Vagina (tissue), 2 donors: ENCODE measurements around the gene TNFRSF21. TPM values are rescaled to one million over a fixed set of nuclear protein-coding genes. Genes with fewer than 3 reads are reported as not detected.

Experiments
- DNase-seq, 2 donors: peaks; one replicate each; pipeline ENCODE4 v3.0.0-alpha.2; 2017; ENCODE audit errors: extremely low spot score in 2 of 2
- H3K27ac ChIP-seq: fragments of 200-600 bp; sonication (generic); one replicate; pipeline ENCODE4 v1.5.1; 2019
- H3K27me3 ChIP-seq: fragments of 200-600 bp; sonication (generic); one replicate; pipeline ENCODE4 v1.5.1; 2019
- H3K36me3 ChIP-seq, 2 donors: fragments of 200-600 bp; sonication (generic); one replicate each; pipeline ENCODE4 v1.5.1; 2017 to 2019
- H3K4me1 ChIP-seq: fragments of 200-600 bp; sonication (generic); one replicate; pipeline ENCODE4 v1.5.1; 2019
- H3K4me3 ChIP-seq, 2 donors: fragments of 200-600 bp; sonication (generic); 1 replicate in 1 of 2; 2 replicates in 1 of 2; pipeline ENCODE4 v1.5.1; 2016 to 2019
- H3K9me3 ChIP-seq: fragments of 200-600 bp; sonication (generic); one replicate; pipeline ENCODE4 v1.5.1; 2019
- POLR2A ChIP-seq, 2 donors: fragments of 450-650 bp; IDR thresholded peaks; one replicate each; pipeline ENCODE4 v1.6.1; 2017; ENCODE audit warnings: antibody characterized with exemption in 2 of 2, mild to moderate bottlenecking in 2 of 2, moderate library complexity in 2 of 2
- POLR2AphosphoS5 ChIP-seq, 2 donors: sonication (generic); formaldehyde crosslinking; IDR thresholded peaks; one replicate each; pipeline ENCODE4 v1.9.0; 2017; ENCODE audit warnings: antibody characterized with exemption in 2 of 2, mild to moderate bottlenecking in 2 of 2, low read depth in 1 of 2; ENCODE audit not compliant: insufficient read depth in 1 of 2
- intact Hi-C: fragments of 100-400 bp; cut with DNase I; formaldehyde crosslinking; loops from one replicate; pipeline ENCODE4 v1.15.1; 2023
- total RNA-seq: library from RNA; depleted of rRNA; stranded (reverse); fragments of >200 nt; gene quantifications from one replicate; pipeline ENCODE4 v1.2.3, GENCODE V29; 2016
- TF ChIP-seq, protein P1 (sequence below), 3 experiments: fragments of 450-650 bp in 2 of 3; fragments of 200-600 bp in 1 of 3; sonication (generic) in 1 of 3; IDR thresholded peaks; one replicate each; pipeline ENCODE4 v1.5.1; 2017 to 2019; ENCODE audit warnings: antibody characterized with exemption in 3 of 3, mild to moderate bottlenecking in 2 of 3, moderate library complexity in 2 of 3

TNFRSF21 gene
- total RNA-seq, 1 donor from 2014 or later, result 30.4 TPM

DNA sequence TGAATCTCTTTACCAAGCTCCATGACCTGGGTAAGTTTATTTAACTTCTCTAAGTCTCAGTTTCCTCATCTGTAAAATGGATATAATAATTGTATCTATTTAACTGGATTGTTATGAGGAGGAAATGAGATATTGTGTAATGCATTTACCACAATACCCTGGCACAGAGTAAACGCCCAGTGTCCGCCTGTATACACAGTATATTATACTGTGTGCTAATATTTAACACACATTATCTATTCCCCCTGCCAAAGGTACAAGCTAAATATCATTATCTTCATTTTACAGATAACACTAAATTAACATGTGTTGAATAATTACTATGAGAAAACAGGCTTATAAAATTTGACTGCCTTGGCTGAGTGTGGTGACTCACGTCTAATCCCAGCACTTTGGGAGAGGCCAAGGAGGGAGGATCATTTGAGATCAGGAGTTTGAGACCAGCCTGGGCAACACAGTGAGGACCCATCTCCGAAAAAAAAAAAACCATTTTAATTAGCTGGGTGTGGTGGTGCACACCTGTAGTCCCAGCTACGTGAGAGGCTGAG lies 38.7 kb upstream of the TNFRSF21 start:
- H3K27me3 ChIP-seq, result no peaks in the 10 kb centered on the region
- TF ChIP-seq POLR2AphosphoS5 (IDR thresholded peaks at IDR 0.05; ENCODE audit: insufficient read depth in 1 of 2, low read depth in 1 of 2) (no peak), POLR2A (IDR thresholded peaks at IDR 0.05) (no peak)
- TF ChIP-seq, protein P1, sequence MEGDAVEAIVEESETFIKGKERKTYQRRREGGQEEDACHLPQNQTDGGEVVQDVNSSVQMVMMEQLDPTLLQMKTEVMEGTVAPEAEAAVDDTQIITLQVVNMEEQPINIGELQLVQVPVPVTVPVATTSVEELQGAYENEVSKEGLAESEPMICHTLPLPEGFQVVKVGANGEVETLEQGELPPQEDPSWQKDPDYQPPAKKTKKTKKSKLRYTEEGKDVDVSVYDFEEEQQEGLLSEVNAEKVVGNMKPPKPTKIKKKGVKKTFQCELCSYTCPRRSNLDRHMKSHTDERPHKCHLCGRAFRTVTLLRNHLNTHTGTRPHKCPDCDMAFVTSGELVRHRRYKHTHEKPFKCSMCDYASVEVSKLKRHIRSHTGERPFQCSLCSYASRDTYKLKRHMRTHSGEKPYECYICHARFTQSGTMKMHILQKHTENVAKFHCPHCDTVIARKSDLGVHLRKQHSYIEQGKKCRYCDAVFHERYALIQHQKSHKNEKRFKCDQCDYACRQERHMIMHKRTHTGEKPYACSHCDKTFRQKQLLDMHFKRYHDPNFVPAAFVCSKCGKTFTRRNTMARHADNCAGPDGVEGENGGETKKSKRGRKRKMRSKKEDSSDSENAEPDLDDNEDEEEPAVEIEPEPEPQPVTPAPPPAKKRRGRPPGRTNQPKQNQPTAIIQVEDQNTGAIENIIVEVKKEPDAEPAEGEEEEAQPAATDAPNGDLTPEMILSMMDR (IDR thresholded peaks at IDR 0.05), result no peak
- DNase-seq, result no peak
- H3K36me3 ChIP-seq, result no peaks in the 10 kb centered on the region
- H3K27ac ChIP-seq, result no peak overlapping the region
- H3K9me3 ChIP-seq, result no peaks in the 10 kb centered on the region
- no peak overlapping the region for H3K4me3 ChIP-seq
- intact Hi-C loops, result no loop called here
- H3K4me1 ChIP-seq, result no peaks in the 10 kb centered on the region

DNA sequence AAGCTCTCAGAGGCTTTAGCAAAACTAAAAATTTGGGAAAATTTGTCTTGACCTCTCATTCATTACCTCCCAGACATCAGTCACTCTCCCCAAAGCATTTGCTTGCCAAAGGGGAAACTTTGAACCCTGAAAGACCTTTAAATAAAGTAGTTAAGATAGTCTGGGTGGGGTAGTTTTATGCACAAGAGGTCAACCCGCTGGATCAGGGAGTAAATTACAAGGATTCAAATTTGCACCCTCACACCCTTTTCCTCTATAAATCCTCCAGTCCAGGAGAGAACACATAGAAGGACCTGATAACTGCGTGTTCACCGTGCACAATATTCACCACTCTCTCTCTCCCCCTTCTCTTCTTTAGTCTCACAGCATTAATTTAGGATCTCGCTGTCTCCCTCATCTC lies 36.1 kb upstream of the TNFRSF21 start:
- no peaks in the 10 kb centered on the region for H3K36me3 ChIP-seq
- no peak for DNase-seq
- H3K27me3 ChIP-seq, result no peaks in the 10 kb centered on the region
- TF ChIP-seq POLR2A (IDR thresholded peaks at IDR 0.05) (no peak), POLR2AphosphoS5 (IDR thresholded peaks at IDR 0.05; ENCODE audit: insufficient read depth in 1 of 2, low read depth in 1 of 2) (no peak)
- TF ChIP-seq, protein P1 (IDR thresholded peaks at IDR 0.05), result no peak
- no peaks in the 10 kb centered on the region for H3K4me1 ChIP-seq
- H3K9me3 ChIP-seq, result no peaks in the 10 kb centered on the region
- intact Hi-C loops, result no loop called here
- H3K4me3 ChIP-seq, result no peak overlapping the region
- no peak overlapping the region for H3K27ac ChIP-seq

DNA sequence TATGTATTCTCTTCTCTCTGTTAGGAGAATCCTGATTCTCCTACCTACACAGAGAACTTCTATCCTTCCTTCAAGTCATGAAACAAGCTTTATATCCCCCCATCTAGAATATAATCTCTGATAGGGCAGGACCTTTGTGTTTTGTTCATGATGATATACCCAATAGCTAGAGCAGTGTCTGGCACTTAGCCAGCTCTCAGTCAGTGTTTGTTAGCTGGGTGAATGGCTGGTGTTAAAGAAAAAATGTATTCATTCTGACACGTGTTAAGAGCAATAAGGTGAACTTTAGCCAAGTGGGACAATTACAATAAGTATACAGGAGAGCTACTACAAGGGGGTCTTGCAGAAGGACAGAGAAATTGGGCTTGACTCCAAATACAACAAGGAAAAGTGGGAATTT lies 34.3 kb upstream of the TNFRSF21 start:
- H3K4me1 ChIP-seq, result no peaks in the 10 kb centered on the region
- intact Hi-C loops, result no loop called here

DNA sequence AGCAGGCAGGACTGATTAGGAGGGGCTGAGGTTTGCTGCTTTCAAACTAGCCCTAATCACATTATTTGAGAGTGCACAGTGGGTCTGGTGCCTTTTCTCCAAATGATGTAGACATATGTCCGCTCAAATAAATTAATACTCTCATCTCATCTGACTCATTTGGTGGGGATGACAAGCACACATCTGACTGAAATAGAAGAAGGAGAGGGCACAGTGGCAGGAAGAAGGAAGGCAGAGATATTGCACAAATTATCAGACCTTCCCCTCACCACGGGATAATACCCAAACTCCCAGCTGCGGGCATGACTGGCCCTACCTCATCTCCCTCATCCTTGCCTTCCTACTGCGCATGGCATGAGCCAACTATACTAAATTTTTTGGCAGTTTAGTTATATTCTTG lies 33.9 kb upstream of the TNFRSF21 start:
- intact Hi-C loops, result no loop called here
- Histone ChIP-seq H3K36me3 (no peaks in the 10 kb centered on the region), H3K4me3 (no peak overlapping the region), H3K27me3 (no peaks in the 10 kb centered on the region), H3K4me1 (no peaks in the 10 kb centered on the region), H3K27ac (no peak overlapping the region), H3K9me3 (no peaks in the 10 kb centered on the region)
- DNase-seq, result no peak
- TF ChIP-seq, protein P1 (IDR thresholded peaks at IDR 0.05), result no peak
- TF ChIP-seq POLR2A (IDR thresholded peaks at IDR 0.05) (no peak), POLR2AphosphoS5 (IDR thresholded peaks at IDR 0.05; ENCODE audit: insufficient read depth in 1 of 2, low read depth in 1 of 2) (no peak)

More for the DNA sequence above, 34.3 kb upstream of the TNFRSF21 start:
- TF ChIP-seq, protein P1 (IDR thresholded peaks at IDR 0.05), result no peak
- TF ChIP-seq POLR2A (IDR thresholded peaks at IDR 0.05) (no peak), POLR2AphosphoS5 (IDR thresholded peaks at IDR 0.05; ENCODE audit: insufficient read depth in 1 of 2, low read depth in 1 of 2) (no peak)
- H3K27me3 ChIP-seq, result no peaks in the 10 kb centered on the region
- no peaks in the 10 kb centered on the region for H3K36me3 ChIP-seq
- H3K9me3 ChIP-seq, result no peaks in the 10 kb centered on the region
- H3K27ac ChIP-seq, result no peak overlapping the region
- no peak for DNase-seq
- H3K4me3 ChIP-seq, result no peak overlapping the region

DNA sequence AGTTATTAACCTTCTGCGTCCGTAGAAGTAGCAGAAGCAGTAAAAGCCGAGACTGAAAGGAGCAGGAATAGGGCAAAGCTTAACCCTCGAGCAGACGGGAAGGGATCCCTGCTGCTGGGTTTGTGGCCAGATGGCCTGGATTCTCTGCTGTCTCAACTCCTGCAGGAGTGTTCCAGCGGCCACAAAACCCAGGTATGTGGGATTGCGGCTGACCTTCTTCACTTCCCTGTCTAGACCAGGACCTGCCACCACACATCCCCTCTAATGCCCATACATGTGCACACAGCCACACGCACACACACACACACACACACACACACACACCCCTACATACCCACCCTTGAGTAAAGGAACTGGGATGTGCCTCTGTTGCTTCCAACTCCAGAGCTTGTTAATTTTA lies 33.1 kb upstream of the TNFRSF21 start:
- no peaks in the 10 kb centered on the region for H3K27me3 ChIP-seq
- no peak for DNase-seq
- no peak for TF ChIP-seq POLR2A (IDR thresholded peaks at IDR 0.05)
- TF ChIP-seq, protein P1 (IDR thresholded peaks at IDR 0.05), result no peak
- TF ChIP-seq POLR2AphosphoS5 (IDR thresholded peaks at IDR 0.05; ENCODE audit: insufficient read depth in 1 of 2, low read depth in 1 of 2), result no peak
- H3K9me3 ChIP-seq, result no peaks in the 10 kb centered on the region
- no peaks in the 10 kb centered on the region for H3K36me3 ChIP-seq
- intact Hi-C loops, result no loop called here
- no peak overlapping the region for H3K27ac ChIP-seq
- H3K4me1 ChIP-seq, result no peaks in the 10 kb centered on the region
- no peak overlapping the region for H3K4me3 ChIP-seq
